Measurements from ENCODE around the gene MLLT10. TPM values are rescaled to one million over a fixed set of nuclear protein-coding genes. Genes with fewer than 3 reads are reported as not detected.

MLLT10 gene
- total RNA-seq, 1 experiment from 2014 or later, result 39.3 TPM

DNA sequence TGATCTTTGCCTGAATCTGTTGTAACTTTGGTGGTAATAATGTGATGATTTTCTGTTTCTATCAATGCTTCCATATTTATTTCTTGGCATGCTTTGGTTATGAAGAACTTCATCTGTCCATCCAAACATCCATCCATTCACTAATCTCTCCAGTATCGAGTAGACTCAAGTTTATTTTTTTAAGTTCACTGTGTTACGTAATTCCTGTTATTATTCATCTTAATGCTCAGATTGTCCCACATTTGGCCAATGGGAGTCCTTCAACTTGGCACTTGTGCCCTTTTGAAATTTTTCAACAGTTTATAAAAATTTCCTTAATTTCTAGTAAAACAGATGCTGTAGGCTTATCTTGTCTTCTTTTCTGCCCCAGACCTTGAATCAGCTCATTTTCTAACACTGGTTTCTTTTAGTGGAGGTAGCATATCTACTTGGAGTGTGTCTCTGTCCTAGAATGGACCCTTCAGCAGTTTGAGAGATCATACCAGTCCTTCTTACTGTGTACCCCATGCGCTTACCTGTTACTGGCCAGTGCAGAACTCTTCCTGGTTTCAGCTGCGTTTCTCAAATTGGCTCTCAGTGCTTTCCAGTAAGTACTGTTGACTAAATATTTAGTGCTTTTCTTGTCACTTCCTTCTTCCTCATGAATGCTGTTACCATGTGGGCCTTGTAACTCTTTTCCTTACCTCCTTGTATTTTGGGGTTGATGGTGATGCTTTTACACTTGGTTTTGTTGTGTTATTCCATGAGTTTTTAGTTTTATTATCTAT, 100.8 kb downstream of the MLLT10 start:
- Histone ChIP-seq H3K36me3 (peaks cover 7% of the 10 kb centered on the region; the same call in 1 of the 2 replicates), H3K4me1 (no peaks in the 10 kb centered on the region), H3K9me3 (replicated peaks) (no peaks in the 10 kb centered on the region), H3K27me3 (no peaks in the 10 kb centered on the region), H3K4me3 (no peak overlapping the region), H3K27ac (no peak overlapping the region)
- no peak for DNase-seq

DNA sequence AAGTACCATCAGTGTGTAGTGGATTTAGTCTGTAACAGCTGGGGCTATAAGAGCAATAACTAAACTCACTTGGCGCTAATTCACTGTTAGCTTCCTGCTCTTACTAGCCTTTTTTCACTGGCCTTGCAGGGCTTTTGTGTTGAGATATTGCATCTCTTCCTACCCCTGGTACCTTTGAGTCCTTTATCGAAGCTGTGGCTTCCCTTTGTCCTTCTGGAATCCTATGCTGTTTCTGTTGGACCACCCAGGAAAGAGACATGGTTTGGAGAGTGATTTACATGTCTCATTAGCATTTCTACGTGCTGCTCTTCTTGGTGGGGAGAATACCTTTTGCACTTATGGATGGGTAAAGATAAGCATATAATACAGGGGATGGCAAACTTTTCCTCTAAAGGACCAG, 103.8 kb downstream of the MLLT10 start:
- H3K27ac ChIP-seq, result no peak overlapping the region
- H3K4me3 ChIP-seq, result no peak overlapping the region
- H3K4me1 ChIP-seq, result no peaks in the 10 kb centered on the region
- no peaks in the 10 kb centered on the region for H3K27me3 ChIP-seq
- H3K9me3 ChIP-seq (replicated peaks), result no peaks in the 10 kb centered on the region
- peak in 1 of 2 experiments; percentile 2 for DNase-seq
- H3K36me3 ChIP-seq, result peaks cover 4% of the 10 kb centered on the region; the same call in 1 of the 2 replicates

DNA sequence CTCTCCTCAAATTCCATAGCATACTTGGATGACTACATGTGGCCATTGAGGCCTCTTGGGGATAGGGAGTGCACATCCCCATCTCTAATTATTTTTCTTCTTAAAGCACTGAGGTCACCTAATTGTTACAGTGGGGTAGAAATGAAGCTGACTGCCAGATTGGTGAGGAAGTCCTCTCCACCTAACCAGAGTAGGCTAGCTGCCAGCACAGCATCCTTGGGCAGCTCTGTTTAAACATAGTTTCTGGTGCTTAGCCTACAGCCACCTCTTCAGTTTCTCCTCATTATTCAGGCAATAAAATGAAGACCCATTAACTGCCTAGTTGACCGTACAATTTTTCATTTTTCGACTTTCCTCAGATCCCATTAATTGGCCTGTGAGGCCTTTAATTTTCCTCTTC, 104.6 kb downstream of the MLLT10 start:
- Histone ChIP-seq H3K27ac (no peak overlapping the region), H3K9me3 (replicated peaks) (no peaks in the 10 kb centered on the region), H3K36me3 (peaks cover 5% of the 10 kb centered on the region; the same call in 1 of the 2 replicates), H3K27me3 (no peaks in the 10 kb centered on the region), H3K4me3 (no peak overlapping the region), H3K4me1 (no peaks in the 10 kb centered on the region)
- no peak for DNase-seq

DNA sequence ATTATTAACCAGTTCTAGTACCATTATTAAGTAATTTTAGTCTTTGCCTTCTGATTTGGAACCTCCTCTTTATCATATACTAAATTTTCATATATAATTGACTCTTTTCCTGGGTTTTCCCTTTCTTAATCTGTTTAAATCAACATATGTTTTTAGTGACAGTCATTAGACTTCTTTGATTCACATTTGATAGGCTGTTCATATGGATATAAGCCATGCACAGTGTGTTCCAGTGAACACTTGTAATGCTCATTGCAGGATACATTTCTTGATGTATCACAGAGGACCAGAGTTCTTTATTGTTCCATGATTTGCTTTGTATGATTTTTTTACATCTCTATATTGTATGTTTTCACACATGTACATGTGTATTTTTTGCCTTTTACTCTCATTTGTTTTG, 114.0 kb downstream of the MLLT10 start:
- no peak for DNase-seq
- no peak overlapping the region for H3K27ac ChIP-seq
- H3K27me3 ChIP-seq, result no peaks in the 10 kb centered on the region

DNA sequence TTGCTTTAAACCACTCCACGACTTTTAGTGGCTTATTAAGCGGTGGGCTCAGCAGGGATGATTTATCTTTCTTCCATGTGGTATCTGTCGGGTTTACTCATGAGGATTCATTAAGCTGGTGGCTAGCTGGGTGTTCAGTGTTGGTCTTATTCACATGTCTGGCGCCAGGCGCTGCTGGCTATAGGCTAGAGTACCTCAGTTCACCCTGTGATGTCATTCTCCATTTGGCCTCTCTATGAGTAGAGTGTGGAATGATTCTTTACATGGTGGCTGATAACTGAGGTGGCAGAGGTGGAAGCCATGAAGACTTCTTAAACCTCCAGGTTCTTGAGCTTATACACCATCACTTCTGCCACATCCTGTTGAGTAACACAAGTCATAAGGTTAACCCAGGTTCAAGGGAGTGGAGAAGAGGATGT, 115.4 kb downstream of the MLLT10 start:
- Histone ChIP-seq H3K4me3 (no peak overlapping the region), H3K36me3 (peaks cover 4% of the 10 kb centered on the region; the same call in 1 of the 2 replicates), H3K27ac (no peak overlapping the region), H3K27me3 (no peaks in the 10 kb centered on the region), H3K9me3 (replicated peaks) (no peaks in the 10 kb centered on the region), H3K4me1 (no peaks in the 10 kb centered on the region)
- no peak for DNase-seq

More for the DNA sequence above, 114.0 kb downstream of the MLLT10 start:
- Histone ChIP-seq H3K4me1 (no peaks in the 10 kb centered on the region), H3K4me3 (no peak overlapping the region), H3K9me3 (replicated peaks) (no peaks in the 10 kb centered on the region), H3K36me3 (peaks cover 8% of the 10 kb centered on the region; the same call in 1 of the 2 replicates)

DNA sequence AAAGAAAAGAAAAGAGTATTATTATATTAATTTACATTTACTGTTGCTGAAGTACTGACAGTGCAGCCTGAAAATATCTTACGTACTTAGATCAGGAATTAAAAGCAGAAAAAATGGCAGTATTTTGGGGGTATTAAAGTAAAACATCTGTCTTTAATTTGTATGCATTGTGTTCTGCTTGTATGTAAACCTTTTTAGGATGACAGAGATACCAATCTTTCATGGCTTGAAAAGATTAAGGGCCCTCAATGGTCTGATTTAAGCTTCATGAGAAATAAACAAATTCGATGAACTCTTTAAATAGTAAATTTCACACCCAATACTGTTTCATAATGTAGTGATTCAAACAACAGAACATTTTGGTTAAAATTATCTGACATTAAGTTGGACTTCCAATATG, 116.3 kb downstream of the MLLT10 start:
- DNase-seq, result no peak
- Histone ChIP-seq H3K4me1 (no peaks in the 10 kb centered on the region), H3K27ac (no peak overlapping the region), H3K4me3 (no peak overlapping the region), H3K9me3 (replicated peaks) (no peaks in the 10 kb centered on the region), H3K27me3 (no peaks in the 10 kb centered on the region), H3K36me3 (peaks cover 4% of the 10 kb centered on the region; the same call in 1 of the 2 replicates)

DNA sequence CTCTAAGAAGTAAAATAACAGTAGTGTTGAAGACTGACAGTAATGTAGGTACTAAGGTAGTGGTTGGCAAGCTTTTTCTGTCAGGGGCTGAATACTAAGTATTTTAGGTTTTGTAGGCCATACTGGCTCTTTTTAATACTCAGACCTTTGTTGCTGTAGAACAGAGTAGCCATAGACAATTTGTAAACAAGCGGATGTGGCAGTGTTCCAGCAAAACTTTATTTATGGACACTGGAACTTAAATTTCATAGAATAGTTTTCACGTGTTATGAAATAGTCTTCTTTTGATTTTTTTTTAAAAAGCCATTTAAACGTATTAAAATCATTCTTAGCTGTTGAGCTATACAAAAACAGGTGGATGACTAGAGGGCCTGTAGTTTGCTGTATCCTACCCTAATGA, 121.2 kb downstream of the MLLT10 start:
- H3K9me3 ChIP-seq (replicated peaks), result no peaks in the 10 kb centered on the region
- no peak overlapping the region for H3K27ac ChIP-seq
- H3K27me3 ChIP-seq, result no peaks in the 10 kb centered on the region
- no peak for DNase-seq
- H3K36me3 ChIP-seq, result peaks cover 4% of the 10 kb centered on the region; the same call in 1 of the 2 replicates
- no peak overlapping the region for H3K4me3 ChIP-seq
- no peaks in the 10 kb centered on the region for H3K4me1 ChIP-seq

DNA sequence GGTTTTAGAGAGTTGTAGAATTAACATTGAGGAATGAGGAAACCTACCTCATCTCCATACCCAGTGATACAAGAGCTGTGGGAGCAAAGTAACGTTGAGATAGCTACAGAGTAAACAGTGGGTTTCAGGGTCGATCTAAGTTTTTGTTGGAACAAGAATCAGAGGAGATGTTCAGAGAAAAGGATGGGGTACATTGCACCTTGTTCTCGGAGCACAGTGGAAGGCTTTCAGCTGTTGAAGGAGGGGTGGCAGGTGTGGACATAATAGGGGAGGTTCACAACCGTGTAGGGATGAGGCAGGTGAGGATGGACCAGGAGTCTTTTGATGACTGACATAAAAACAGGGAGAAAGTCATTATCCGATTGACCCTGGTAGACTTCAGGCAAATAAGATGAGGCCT, 121.7 kb downstream of the MLLT10 start:
- Histone ChIP-seq H3K4me1 (no peaks in the 10 kb centered on the region), H3K27me3 (no peaks in the 10 kb centered on the region), H3K4me3 (no peak overlapping the region), H3K36me3 (peaks cover 2% of the 10 kb centered on the region; the same call in 1 of the 2 replicates), H3K9me3 (replicated peaks) (no peaks in the 10 kb centered on the region), H3K27ac (no peak overlapping the region)
- DNase-seq, result no peak

DNA sequence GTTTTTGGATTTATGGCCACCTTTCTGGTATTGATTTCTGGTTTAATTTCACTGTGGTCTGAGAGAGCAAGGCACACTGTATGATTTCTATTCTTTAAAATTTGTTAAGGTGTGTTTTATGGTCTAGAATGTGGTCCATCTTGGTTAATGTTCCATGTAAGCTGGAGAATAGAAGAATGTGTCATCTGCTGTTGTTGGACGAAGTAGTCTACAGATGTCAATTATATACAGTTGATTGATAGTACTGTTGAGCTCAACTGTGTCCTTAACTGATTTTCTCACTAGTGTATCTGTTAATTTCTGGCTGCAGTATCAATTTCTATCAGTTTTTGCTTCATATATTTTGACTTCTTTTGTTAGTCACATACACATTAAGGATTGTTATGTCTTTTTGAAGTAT, 127.1 kb downstream of the MLLT10 start:
- no peak for DNase-seq
- Histone ChIP-seq H3K4me1 (no peaks in the 10 kb centered on the region), H3K27ac (no peak overlapping the region), H3K4me3 (no peak overlapping the region), H3K36me3 (no peaks in the 10 kb centered on the region; the same call in 1 of the 2 replicates), H3K27me3 (no peaks in the 10 kb centered on the region), H3K9me3 (replicated peaks) (no peaks in the 10 kb centered on the region)

DNA sequence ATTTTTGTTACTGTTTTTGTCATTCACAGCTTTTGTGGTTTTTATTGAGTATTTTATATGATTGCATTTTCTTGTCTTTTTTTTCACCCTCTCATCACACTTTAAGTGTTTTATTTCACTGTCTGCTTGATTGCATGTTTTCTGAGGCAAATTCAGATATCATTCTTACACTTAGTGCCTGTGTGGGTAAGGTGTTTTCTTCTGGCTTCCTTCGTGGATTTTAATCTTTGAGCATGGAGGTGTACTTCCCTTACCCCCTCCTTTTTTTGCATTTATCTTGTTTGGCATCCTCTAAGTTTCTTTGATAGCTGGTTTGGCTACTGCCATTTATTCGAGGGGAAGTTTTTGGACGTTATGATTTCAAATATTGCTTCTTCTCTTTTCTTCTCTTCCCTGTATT, 127.9 kb downstream of the MLLT10 start:
- H3K9me3 ChIP-seq (replicated peaks), result no peaks in the 10 kb centered on the region
- no peak for DNase-seq
- no peak overlapping the region for H3K4me3 ChIP-seq
- H3K27ac ChIP-seq, result no peak overlapping the region
- no peaks in the 10 kb centered on the region; the same call in 1 of the 2 replicates for H3K36me3 ChIP-seq
- no peaks in the 10 kb centered on the region for H3K4me1 ChIP-seq
- H3K27me3 ChIP-seq, result no peaks in the 10 kb centered on the region

DNA sequence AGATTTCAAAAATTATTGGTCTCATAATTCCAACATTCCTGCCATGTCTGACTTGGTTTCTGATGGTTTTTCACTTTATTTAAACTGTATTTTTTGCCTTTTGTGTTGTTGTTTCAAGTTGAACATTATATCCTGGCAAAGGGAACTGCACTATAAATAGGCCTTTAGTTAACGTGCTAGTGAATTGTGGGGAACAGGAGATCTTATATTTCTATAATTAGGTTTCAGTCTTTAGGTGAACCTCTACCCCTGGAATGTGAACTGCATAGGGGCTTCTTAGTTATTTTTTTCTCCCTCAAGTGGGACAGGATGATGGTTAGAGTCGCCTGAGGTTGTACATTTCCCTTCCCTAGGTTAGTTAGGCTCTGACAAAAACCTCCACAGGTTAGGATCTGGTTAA, 128.6 kb downstream of the MLLT10 start:
- Histone ChIP-seq H3K27ac (no peak overlapping the region), H3K27me3 (no peaks in the 10 kb centered on the region), H3K36me3 (no peaks in the 10 kb centered on the region; the same call in 1 of the 2 replicates), H3K4me3 (no peak overlapping the region), H3K9me3 (replicated peaks) (no peaks in the 10 kb centered on the region), H3K4me1 (no peaks in the 10 kb centered on the region)
- DNase-seq, result no peak

DNA sequence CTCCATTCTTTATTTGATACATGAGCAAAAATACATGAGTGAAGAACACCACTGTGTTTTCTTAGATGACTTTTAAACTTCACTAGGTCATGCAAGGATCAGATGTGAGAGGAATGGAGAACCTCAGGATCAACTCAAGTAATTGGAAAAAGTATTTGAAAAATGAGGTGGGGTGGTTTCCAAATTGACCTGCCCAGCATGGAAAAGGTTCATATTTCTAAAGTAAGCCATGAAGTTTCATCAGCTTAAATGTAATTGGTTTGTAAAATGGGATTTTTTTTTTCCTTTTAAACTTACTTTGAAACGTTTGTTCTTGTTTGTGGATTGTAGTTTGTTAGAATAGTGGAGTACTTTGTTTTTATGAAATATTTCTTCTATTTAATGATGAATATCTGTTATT, 134.8 kb downstream of the MLLT10 start:
- H3K4me3 ChIP-seq, result no peak overlapping the region
- no peaks in the 10 kb centered on the region for H3K27me3 ChIP-seq
- H3K4me1 ChIP-seq, result no peaks in the 10 kb centered on the region
- H3K27ac ChIP-seq, result no peak overlapping the region
- H3K9me3 ChIP-seq (replicated peaks), result no peaks in the 10 kb centered on the region
- H3K36me3 ChIP-seq, result peaks cover 9% of the 10 kb centered on the region; the same call in 1 of the 2 replicates
- no peak for DNase-seq

DNA sequence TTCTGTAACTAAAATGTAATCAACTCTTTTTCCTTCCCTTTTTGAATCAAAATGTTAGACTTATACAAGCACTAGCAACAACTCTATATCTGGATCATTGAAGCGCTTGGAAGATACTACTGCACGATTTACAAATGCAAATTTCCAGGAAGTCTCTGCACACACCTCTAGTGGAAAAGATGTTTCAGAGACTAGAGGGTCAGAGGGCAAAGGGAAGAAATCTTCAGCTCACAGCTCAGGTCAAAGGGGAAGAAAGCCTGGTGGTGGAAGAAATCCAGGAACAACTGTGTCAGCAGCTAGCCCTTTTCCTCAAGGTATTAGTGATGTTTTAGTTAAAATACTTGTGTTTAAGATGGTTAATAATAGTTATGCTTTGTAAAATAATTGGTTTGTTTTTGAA, 136.4 kb downstream of the MLLT10 start:
- H3K4me1 ChIP-seq, result no peaks in the 10 kb centered on the region
- DNase-seq, result no peak
- H3K27me3 ChIP-seq, result no peaks in the 10 kb centered on the region
- H3K9me3 ChIP-seq (replicated peaks), result 0 out of 2 replicates have a peak, but pooled peaks cover 1% of the 10 kb centered on the region
- H3K4me3 ChIP-seq, result no peak overlapping the region
- no peak overlapping the region for H3K27ac ChIP-seq
- H3K36me3 ChIP-seq, result peaks cover 13% of the 10 kb centered on the region

DNA sequence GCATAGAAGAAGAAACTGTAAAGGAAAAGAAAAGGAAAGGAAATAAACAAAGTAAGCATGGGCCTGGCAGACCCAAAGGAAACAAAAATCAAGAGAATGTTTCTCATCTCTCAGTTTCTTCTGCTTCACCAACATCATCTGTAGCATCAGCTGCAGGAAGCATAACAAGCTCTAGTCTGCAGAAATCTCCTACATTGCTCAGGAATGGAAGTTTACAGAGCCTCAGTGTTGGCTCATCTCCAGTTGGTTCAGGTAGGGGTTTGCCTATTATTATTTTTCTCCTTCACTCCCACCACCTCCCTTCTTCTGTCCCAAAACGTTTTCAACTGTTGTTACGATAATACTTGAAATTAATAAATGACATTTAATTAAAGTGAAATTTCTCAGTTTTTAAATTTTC, 139.6 kb downstream of the MLLT10 start:
- H3K4me1 ChIP-seq, result no peaks in the 10 kb centered on the region
- no peak for DNase-seq
- no peaks in the 10 kb centered on the region for H3K27me3 ChIP-seq
- H3K36me3 ChIP-seq, result peaks cover 17% of the 10 kb centered on the region
- H3K4me3 ChIP-seq, result no peak overlapping the region
- no peak overlapping the region for H3K27ac ChIP-seq
- 0 out of 2 replicates have a peak, but pooled peaks cover 2% of the 10 kb centered on the region for H3K9me3 ChIP-seq (replicated peaks)

DNA sequence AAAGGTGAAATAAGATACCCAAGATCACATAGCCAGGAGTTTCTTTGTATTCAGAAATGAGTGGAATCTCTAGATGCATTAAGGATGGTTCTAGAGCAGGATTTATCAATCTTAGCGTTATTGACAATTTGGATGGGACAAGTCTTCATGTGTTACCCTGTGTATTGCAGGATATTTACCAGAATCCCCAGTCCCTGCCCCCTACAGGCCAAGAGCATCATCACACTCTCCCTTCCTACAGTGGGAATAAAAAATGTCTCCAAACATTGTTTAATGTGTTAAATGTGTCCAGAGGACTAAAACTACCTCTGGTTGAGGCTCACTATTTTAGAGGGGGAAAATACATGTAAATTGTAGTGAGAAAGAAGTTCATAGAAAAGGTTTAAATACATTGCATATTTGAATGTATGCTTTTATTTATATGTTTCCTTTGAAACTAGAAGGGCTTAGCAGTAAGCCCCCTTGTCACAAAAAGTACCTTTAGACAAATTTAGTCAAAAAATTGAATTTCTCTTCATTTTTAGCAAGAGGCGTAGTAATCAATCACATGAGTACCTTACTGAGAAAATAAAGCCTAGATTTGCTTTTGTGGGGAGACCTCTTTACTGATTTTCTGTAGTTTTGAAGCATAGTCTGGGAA, 141.2 kb downstream of the MLLT10 start:
- Histone ChIP-seq H3K4me1 (no peaks in the 10 kb centered on the region), H3K9me3 (replicated peaks) (0 out of 2 replicates have a peak, but pooled peaks cover 2% of the 10 kb centered on the region), H3K4me3 (no peak overlapping the region), H3K27me3 (no peaks in the 10 kb centered on the region), H3K36me3 (peaks cover 14% of the 10 kb centered on the region), H3K27ac (no peak overlapping the region)
- DNase-seq, result peak; percentile 22 to 58

All from SJCRH30 (cell line).